CD4-positive, alpha-beta T cell treated with Interleukin-12 subunit alpha and Interleukin-12 subunit beta, for 1 hour (primary cell): ENCODE results near the gene KCP.

Source experiments
- DNase-seq: peaks from one replicate; pipeline ENCODE4 v3.0.0-alpha.2; 2020

The KCP gene

GRCh38 chr7:128869944-128870285 lies 40.6 kb downstream of the KCP start:
- DNase-seq = no peak

GRCh38 chr7:128869138-128869943 lies 41.2 kb downstream of the KCP start:
- DNase-seq = peak; percentile 39

DNA sequence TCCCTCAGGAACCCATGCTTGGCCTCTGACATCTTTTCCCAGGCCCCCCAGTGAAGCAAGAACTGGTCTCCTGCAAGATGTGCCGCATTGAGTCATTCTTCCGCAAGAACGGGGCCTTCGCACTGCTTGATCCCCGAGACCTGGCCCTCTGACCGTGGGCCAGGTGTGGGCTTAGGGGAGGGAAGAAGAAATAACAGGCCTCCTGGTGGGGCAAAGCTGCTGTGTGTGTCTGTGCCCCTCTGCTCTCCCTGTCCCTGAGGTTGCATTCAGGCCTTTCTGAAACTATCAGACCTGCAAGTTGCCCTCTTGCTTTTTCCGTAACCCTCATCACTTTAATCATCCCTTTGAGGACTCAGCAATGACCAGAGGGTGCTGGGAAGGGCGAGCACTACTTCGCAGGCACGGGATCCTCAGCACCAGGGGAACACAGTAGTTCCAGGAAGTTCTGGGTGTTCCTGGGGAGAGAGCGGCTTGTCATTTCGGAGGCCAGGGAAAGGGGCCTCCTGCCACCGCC lies 41.8 kb downstream of the KCP start:
- no peak for DNase-seq

DNA sequence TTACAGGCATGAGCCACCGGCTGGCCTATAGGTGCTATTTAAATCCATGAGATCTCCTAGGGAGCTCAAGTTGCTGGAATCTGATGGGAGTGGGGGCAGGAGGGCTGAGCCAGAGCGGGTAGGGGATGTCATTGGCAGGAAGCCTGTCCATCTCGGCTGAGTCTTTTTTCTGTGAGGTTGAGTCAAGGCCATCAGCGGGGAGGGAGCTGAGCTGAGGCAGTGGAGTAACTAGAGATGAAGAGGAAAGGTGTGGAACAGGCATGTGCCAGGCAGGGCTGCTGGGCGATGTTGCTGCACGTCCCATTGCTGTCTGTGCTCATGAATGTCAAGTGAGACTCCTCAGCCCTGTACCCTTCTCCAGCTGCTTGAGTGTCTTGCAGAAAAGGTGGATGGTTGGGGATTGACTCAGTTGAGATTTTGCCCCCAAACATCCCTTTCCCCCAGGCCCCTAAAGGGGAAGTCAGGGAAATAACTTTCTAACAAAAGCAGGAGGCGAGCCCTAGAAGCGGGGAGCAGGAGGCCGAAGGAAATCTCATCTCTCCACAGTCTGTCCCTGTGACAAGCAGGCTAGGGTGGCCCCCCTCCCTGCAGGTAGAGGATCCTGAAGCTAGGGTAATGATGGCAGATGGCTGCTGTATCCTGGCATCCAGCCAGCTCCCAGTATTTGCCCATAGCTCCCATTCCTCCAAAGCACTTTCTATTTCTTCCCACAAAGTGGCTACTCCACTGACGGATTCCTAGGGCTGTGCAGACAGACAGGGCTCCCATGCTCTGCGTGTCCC lies 42.5 kb downstream of the KCP start:
- DNase-seq = no peak

GRCh38 chr7:128867241-128867640 lies 43.3 kb downstream of the KCP start:
- DNase-seq = no peak

GRCh38 chr7:128865996-128866877 lies 44.3 kb downstream of the KCP start:
- no peak for DNase-seq

DNA sequence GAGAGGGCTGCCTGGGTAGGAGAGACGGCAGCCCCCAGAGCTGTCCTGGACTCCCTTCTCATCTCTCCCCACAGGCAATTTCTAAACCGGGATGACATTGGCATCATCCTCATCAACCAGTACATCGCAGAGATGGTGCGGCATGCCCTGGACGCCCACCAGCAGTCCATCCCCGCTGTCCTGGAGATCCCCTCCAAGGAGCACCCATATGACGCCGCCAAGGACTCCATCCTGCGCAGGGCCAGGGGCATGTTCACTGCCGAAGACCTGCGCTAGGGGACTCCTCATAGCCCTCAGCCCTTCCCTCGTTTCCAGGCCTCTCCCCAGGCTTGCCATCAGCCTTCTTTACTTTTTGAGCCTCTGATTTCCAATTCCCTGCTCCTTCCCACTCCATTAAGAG lies 45.2 kb downstream of the KCP start:
- DNase-seq = no peak

DNA sequence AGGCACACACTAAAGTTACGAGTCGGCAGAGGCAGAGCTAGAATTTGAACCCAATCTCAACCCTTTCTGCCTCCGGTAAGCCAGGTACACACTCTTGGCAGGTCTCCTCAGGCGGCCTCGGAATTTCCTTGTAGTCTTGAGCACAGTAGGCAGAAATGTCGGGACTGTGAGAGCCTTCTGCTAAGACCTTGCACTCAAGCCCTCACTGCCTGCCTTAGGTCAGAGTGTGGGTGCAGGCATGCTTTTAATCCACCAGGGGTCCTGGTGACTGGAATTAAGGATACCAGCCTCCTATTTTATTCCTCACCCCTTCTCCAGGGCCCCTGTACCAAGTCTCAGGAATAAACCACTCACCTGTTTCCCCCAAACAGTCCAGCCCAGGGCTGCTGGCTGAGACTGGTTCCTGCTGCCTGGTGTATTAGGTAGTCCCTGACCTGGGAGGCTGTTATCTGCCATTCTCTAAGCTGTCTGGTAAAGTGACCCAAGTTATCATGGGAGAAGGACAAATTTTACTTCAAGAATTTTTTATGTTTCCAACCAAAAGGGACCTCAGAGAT lies 47.0 kb downstream of the KCP start:
- peak; percentile 58 for DNase-seq

GRCh38 chr7:128862571-128863432 lies 47.7 kb downstream of the KCP start, which contains the start of gene ATP6V1F:
TSS of gene ATP6V1F (plus strand) at chr7:128862856. CDS start at chr7:128862905, 49 bp downstream.
- DNase-seq = peak; percentile 99

GRCh38 chr7:128861957-128862570 lies 48.4 kb downstream of the KCP start:
- no peak for DNase-seq

DNA sequence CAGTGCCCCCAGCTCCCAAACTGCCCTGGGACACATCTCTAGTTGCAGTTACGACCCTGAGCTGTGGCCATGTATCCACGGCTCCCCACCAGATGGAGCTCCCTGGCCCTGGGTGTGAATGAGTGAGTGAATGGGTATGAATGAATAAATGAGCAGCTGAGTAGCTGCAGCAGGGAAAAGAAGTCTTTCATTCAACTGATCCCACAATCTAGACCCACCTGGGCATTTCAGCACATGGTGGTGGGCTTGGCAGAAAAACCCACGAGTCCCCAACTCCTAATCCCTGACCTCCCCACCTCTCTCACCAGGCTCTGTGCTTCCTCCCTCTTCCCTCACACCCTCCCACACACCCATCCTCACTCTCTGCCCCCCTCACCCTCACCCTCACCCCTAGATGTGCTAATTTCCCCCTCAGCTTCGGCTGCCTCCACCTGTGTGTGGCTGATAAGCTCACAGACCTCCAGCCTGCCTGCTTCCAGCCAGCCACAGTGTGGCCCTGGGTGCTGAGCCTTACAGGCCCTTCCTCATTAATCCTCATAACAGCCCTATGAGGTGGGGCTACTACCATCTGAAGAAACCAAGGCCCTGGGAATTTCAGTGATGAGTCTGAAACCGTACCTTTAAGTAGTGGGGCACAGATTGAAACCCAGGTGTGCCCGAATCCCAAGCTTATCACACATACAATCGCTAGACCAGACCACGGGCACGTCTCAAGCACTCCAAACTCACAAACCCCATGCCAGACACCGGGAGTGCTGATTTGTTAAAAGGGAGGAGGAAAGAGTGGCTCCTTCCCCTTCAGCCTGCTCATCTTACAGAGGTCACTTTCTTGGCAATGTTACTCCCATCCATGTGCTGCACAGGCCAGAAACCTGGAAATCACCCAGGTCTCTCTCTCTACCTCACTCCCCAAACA lies 50.1 kb downstream of the KCP start:
- DNase-seq = no peak

GRCh38 chr7:128859232-128860157 lies 51.0 kb downstream of the KCP start:
- DNase-seq = no peak

- DNase-seq = no peak
Observed at GRCh38 chr7:128858380-128859231, 51.9 kb downstream of the KCP start.

DNA sequence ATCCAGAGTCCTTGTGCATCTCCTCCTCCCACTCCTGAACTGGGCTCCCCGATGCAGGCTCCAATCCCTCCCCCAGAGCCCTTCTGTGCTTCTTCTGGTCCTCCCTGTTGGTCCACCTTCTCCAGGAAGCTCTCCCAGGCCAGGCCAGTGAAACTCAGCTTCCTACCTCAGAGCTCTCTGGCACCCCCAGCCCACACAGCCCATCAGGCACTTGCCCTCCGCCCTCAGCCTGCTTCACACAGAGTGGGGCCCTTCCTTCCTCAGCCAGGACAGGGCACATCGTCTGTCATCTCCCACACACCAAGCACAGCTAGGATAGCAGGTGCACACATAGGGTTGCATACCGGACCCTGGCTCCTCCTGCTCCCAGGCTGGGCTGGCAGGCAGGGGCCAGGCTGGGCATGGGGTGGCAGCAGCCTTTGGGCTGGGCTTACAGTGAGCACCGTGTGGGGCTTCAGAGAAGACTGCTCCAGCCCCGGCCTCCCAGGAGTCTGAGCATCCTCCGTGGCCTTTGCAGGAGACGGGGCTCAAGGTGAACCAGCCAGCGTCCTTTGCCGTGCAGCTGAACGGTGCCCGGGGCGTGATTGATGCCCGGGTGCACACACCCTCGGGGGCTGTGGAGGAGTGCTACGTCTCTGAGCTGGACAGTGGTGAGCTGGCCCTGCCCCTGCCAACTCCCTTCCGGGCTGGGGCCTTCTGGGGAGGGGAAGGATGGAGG lies 54.3 kb downstream of the KCP start:
- DNase-seq = no peak

DNA sequence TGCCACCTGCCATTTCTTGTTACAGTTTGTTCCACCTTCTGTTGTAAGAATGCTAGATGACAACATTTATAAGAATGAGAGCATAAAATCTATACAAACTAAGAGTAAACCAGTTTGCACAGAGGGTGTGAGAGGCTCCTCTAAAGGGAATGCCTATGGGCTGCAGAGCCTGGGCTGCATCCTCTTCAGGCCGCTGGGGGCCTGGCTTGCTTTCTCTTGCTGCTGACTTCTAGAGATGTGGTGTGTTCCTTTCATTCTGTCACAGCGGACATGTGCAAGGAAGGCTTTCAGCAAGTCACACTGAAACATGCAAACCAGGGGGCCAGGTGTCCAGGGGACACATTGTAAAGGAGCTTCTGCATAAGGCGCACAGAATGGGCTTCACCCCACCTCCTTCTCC lies 55.0 kb downstream of the KCP start:
- no peak for DNase-seq

DNA sequence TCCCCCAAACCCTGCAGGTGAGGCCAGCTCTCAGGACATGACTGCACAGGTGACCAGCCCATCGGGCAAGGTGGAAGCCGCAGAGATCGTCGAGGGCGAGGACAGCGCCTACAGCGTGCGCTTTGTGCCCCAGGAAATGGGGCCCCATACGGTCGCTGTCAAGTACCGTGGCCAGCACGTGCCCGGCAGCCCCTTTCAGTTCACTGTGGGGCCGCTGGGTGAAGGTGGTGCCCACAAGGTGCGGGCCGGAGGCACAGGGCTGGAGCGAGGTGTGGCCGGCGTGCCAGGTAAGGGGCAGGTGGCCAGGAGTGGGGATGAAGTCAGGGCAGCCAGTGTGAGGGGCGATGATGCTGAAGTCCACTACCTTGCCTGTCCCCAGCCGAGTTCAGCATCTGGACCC lies 56.1 kb downstream of the KCP start:
- no peak for DNase-seq

GRCh38 chr7:128853799-128854198 lies 56.7 kb downstream of the KCP start:
- DNase-seq = no peak
